GM23338 (cell line): ENCODE data around the gene HRH2.

Source experiments
- CREB1 ChIP-seq: fragments of 250-450 bp; sonication (Bioruptor Pico); IDR thresholded peaks from 2 replicates; pipeline ENCODE4 v1.5.0; 2020; ENCODE audit warnings: low read depth, mild to moderate bottlenecking, moderate library complexity
- ETS1 ChIP-seq: IDR thresholded peaks from 2 replicates; pipeline ENCODE4 v1.6.1; 2016; ENCODE audit warnings: antibody characterized with exemption
- EZH2 ChIP-seq: fragments of 200-600 bp; sonication (generic); IDR thresholded peaks from one replicate; pipeline ENCODE4 v1.8.0; 2017; ENCODE audit warnings: antibody characterized with exemption, mild to moderate bottlenecking, low read depth; ENCODE audit not compliant: unreplicated experiment
- EZH2phosphoT487 ChIP-seq: fragments of 200-600 bp; sonication (generic); IDR thresholded peaks from one replicate; pipeline ENCODE4 v1.8.1; 2018; ENCODE audit warnings: antibody characterized with exemption; ENCODE audit not compliant: unreplicated experiment
- JUNB ChIP-seq: IDR thresholded peaks from one replicate; pipeline ENCODE4 v1.6.1; 2016; ENCODE audit warnings: antibody characterized with exemption; ENCODE audit not compliant: unreplicated experiment
- NANOG ChIP-seq: IDR thresholded peaks from 2 replicates; pipeline ENCODE4 v1.6.1; 2016; ENCODE audit warnings: antibody characterized with exemption, borderline replicate concordance
- POLR2AphosphoS5 ChIP-seq: IDR thresholded peaks from 2 replicates; pipeline ENCODE4 v1.6.1; 2016; ENCODE audit warnings: antibody characterized with exemption, low read depth
- STAT1 ChIP-seq: IDR thresholded peaks from one replicate; pipeline ENCODE4 v1.6.1; 2016; ENCODE audit warnings: antibody characterized with exemption; ENCODE audit not compliant: unreplicated experiment
- ZNF114 ChIP-seq: fragments of 250-450 bp; sonication (Bioruptor Pico); IDR thresholded peaks from 2 replicates; pipeline ENCODE4 v1.5.0; 2020; ENCODE audit warnings: mild to moderate bottlenecking, moderate library complexity
- ZNF331 ChIP-seq: fragments of 250-450 bp; sonication (Bioruptor Pico); IDR thresholded peaks from 2 replicates; pipeline ENCODE4 v1.5.0; 2020; ENCODE audit warnings: low read depth, mild to moderate bottlenecking, moderate library complexity
- TF ChIP-seq, protein P1 (sequence below), 2 experiments: fragments of 200-600 bp in 1 of 2; sonication (generic) in 1 of 2; conservative IDR thresholded peaks; 2 replicates each; pipeline versions ENCODE4 v1.5.1 to v1.6.1; 2016 to 2017; ENCODE audit warnings: antibody characterized with exemption in 2 of 2, low read depth in 2 of 2, mild to moderate bottlenecking in 2 of 2, moderate library complexity in 1 of 2
- TF ChIP-seq, protein P2 (sequence below): IDR thresholded peaks from one replicate; pipeline ENCODE4 v1.6.1; 2018; ENCODE audit warnings: antibody characterized with exemption; ENCODE audit not compliant: unreplicated experiment
- TF ChIP-seq, protein P3 (sequence below): fragments of 250-450 bp; sonication (Bioruptor Pico); IDR thresholded peaks from 2 replicates; pipeline ENCODE4 v1.5.0; 2020; ENCODE audit warnings: mild to moderate bottlenecking, moderate library complexity

DNA sequence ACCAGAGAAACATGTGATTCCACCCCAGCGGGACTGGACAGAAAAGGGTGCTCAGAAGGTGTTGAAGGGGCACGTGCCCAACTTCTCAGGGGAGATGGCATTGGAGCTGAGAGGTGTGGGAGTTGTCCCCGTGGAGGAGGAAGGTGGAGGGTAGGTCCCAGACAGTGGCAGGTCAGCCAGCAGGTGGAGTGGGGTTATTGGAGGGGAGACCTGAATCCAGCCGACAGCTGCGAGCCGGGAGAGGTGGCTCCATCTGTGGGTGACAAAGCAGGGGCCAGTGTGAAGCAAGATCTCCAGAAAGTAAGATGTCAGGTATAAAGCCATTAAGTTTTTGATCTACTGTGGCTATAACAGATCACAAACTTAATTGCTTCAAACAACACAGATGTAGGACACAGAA, 75.1 kb downstream of the HRH2 start:
- TF ChIP-seq, protein P1, sequence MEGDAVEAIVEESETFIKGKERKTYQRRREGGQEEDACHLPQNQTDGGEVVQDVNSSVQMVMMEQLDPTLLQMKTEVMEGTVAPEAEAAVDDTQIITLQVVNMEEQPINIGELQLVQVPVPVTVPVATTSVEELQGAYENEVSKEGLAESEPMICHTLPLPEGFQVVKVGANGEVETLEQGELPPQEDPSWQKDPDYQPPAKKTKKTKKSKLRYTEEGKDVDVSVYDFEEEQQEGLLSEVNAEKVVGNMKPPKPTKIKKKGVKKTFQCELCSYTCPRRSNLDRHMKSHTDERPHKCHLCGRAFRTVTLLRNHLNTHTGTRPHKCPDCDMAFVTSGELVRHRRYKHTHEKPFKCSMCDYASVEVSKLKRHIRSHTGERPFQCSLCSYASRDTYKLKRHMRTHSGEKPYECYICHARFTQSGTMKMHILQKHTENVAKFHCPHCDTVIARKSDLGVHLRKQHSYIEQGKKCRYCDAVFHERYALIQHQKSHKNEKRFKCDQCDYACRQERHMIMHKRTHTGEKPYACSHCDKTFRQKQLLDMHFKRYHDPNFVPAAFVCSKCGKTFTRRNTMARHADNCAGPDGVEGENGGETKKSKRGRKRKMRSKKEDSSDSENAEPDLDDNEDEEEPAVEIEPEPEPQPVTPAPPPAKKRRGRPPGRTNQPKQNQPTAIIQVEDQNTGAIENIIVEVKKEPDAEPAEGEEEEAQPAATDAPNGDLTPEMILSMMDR (conservative IDR thresholded peaks at IDR 0.05; ENCODE audit: low read depth in 2 of 2), result peak in 1 of 2 experiments; percentile 40; a peak in 2 of 4 replicates
- TF ChIP-seq, protein P2, sequence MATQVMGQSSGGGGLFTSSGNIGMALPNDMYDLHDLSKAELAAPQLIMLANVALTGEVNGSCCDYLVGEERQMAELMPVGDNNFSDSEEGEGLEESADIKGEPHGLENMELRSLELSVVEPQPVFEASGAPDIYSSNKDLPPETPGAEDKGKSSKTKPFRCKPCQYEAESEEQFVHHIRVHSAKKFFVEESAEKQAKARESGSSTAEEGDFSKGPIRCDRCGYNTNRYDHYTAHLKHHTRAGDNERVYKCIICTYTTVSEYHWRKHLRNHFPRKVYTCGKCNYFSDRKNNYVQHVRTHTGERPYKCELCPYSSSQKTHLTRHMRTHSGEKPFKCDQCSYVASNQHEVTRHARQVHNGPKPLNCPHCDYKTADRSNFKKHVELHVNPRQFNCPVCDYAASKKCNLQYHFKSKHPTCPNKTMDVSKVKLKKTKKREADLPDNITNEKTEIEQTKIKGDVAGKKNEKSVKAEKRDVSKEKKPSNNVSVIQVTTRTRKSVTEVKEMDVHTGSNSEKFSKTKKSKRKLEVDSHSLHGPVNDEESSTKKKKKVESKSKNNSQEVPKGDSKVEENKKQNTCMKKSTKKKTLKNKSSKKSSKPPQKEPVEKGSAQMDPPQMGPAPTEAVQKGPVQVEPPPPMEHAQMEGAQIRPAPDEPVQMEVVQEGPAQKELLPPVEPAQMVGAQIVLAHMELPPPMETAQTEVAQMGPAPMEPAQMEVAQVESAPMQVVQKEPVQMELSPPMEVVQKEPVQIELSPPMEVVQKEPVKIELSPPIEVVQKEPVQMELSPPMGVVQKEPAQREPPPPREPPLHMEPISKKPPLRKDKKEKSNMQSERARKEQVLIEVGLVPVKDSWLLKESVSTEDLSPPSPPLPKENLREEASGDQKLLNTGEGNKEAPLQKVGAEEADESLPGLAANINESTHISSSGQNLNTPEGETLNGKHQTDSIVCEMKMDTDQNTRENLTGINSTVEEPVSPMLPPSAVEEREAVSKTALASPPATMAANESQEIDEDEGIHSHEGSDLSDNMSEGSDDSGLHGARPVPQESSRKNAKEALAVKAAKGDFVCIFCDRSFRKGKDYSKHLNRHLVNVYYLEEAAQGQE, result no peak
- TF ChIP-seq ZNF114 (CRISPR knock-in tag), result no peak
- TF ChIP-seq EZH2, result no peak
- no peak for TF ChIP-seq EZH2phosphoT487
- TF ChIP-seq ETS1, result no peak
- no peak for TF ChIP-seq POLR2AphosphoS5
- TF ChIP-seq JUNB, result no peak
- TF ChIP-seq STAT1, result no peak
- TF ChIP-seq CREB1, result no peak
- TF ChIP-seq, protein P3, sequence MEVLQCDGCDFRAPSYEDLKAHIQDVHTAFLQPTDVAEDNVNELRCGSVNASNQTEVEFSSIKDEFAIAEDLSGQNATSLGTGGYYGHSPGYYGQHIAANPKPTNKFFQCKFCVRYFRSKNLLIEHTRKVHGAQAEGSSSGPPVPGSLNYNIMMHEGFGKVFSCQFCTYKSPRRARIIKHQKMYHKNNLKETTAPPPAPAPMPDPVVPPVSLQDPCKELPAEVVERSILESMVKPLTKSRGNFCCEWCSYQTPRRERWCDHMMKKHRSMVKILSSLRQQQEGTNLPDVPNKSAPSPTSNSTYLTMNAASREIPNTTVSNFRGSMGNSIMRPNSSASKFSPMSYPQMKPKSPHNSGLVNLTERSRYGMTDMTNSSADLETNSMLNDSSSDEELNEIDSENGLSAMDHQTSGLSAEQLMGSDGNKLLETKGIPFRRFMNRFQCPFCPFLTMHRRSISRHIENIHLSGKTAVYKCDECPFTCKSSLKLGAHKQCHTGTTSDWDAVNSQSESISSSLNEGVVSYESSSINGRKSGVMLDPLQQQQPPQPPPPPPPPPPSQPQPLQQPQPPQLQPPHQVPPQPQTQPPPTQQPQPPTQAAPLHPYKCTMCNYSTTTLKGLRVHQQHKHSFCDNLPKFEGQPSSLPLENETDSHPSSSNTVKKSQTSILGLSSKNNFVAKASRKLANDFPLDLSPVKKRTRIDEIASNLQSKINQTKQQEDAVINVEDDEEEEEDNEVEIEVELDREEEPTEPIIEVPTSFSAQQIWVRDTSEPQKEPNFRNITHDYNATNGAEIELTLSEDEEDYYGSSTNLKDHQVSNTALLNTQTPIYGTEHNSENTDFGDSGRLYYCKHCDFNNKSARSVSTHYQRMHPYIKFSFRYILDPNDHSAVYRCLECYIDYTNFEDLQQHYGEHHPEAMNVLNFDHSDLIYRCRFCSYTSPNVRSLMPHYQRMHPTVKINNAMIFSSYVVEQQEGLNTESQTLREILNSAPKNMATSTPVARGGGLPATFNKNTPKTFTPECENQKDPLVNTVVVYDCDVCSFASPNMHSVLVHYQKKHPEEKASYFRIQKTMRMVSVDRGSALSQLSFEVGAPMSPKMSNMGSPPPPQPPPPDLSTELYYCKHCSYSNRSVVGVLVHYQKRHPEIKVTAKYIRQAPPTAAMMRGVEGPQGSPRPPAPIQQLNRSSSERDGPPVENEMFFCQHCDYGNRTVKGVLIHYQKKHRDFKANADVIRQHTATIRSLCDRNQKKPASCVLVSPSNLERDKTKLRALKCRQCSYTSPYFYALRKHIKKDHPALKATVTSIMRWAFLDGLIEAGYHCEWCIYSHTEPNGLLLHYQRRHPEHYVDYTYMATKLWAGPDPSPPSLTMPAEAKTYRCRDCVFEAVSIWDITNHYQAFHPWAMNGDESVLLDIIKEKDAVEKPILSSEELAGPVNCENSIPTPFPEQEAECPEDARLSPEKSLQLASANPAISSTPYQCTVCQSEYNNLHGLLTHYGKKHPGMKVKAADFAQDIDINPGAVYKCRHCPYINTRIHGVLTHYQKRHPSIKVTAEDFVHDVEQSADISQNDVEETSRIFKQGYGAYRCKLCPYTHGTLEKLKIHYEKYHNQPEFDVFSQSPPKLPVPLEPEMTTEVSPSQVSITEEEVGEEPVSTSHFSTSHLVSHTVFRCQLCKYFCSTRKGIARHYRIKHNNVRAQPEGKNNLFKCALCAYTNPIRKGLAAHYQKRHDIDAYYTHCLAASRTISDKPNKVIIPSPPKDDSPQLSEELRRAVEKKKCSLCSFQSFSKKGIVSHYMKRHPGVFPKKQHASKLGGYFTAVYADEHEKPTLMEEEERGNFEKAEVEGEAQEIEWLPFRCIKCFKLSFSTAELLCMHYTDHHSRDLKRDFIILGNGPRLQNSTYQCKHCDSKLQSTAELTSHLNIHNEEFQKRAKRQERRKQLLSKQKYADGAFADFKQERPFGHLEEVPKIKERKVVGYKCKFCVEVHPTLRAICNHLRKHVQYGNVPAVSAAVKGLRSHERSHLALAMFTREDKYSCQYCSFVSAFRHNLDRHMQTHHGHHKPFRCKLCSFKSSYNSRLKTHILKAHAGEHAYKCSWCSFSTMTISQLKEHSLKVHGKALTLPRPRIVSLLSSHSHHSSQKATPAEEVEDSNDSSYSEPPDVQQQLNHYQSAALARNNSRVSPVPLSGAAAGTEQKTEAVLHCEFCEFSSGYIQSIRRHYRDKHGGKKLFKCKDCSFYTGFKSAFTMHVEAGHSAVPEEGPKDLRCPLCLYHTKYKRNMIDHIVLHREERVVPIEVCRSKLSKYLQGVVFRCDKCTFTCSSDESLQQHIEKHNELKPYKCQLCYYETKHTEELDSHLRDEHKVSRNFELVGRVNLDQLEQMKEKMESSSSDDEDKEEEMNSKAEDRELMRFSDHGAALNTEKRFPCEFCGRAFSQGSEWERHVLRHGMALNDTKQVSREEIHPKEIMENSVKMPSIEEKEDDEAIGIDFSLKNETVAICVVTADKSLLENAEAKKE (CRISPR knock-in tag), result no peak
- no peak for TF ChIP-seq NANOG
- TF ChIP-seq ZNF331 (CRISPR knock-in tag), result no peak
